A673 (cell line): Measurements from ENCODE around the gene ASB18.

ENCODE experiments used
- EZH2 ChIP-seq: fragments of 200-600 bp; sonication (generic); IDR thresholded peaks from 2 replicates; pipeline ENCODE4 v1.6.1; 2017; ENCODE audit warnings: borderline replicate concordance, low read depth, mild to moderate bottlenecking, mixed read lengths, antibody characterized with exemption, low read length; ENCODE audit not compliant: poor library complexity, severe bottlenecking
- TF ChIP-seq, protein P1 (sequence below): fragments of 300-800, 200-600 bp; sonication (generic); conservative IDR thresholded peaks from 2 replicates; pipeline ENCODE4 v1.5.1; 2017; ENCODE audit warnings: low read depth, mild to moderate bottlenecking, antibody characterized with exemption, low read length, moderate library complexity, mixed read lengths

DNA sequence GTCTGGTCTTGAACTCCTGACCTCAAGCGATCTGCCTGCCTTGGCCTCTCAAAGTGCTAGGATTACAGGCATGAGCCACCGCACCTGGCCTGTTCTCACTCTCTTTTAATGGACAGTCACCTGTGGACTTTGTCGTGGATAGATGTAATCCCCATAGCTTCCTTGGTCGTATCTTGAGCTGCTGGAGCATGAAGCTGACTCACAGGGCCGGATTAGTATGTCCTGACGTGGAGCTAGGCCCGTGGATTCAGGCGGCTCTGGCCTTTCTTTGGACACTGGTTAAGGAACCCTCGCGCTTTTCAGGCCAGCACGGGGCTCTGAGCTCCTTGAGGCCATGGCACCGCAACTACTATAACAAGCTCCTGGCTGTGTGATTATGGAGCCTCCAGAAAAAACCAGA lies 68.5 kb downstream of the ASB18 start:
- TF ChIP-seq, protein P1, sequence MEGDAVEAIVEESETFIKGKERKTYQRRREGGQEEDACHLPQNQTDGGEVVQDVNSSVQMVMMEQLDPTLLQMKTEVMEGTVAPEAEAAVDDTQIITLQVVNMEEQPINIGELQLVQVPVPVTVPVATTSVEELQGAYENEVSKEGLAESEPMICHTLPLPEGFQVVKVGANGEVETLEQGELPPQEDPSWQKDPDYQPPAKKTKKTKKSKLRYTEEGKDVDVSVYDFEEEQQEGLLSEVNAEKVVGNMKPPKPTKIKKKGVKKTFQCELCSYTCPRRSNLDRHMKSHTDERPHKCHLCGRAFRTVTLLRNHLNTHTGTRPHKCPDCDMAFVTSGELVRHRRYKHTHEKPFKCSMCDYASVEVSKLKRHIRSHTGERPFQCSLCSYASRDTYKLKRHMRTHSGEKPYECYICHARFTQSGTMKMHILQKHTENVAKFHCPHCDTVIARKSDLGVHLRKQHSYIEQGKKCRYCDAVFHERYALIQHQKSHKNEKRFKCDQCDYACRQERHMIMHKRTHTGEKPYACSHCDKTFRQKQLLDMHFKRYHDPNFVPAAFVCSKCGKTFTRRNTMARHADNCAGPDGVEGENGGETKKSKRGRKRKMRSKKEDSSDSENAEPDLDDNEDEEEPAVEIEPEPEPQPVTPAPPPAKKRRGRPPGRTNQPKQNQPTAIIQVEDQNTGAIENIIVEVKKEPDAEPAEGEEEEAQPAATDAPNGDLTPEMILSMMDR: no peak
- no peak for TF ChIP-seq EZH2
